CD8-positive, alpha-beta memory T cell (primary cell): ENCODE data around the gene H2BK1. TPM values are rescaled to one million over a fixed set of nuclear protein-coding genes. Genes with fewer than 3 reads are reported as not detected.

Experiments
- CTCF ChIA-PET: fragments of 350-600 bp; sonication (Branson Sonifier 250); formaldehyde crosslinking; loops from one replicate; lab custom pipeline; 2021; ENCODE audit warnings: antibody characterized with exemption; lab: Charles Lee
- POLR2A ChIA-PET: fragments of 350-600 bp; sonication (Branson Sonifier 250); formaldehyde crosslinking; loops from one replicate; lab custom pipeline; 2021; ENCODE audit warnings: antibody characterized with exemption; lab: Charles Lee
- DNase-seq, 5 donors: peaks; one replicate each; pipeline versions ENCODE4 v3.0.0 to v3.0.0-alpha.2; 2020 to 2022; ENCODE audit warnings: mixed read lengths in 1 of 5
- H3K27ac ChIP-seq: one replicate; pipeline ENCODE4 v1.7.0; 2013; ENCODE audit warnings: low read depth, mild to moderate bottlenecking, low read length, moderate library complexity
- H3K27me3 ChIP-seq: 2 replicates; pipeline ENCODE4 v1.7.0; 2013; ENCODE audit warnings: low read length, mild to moderate bottlenecking; ENCODE audit not compliant: insufficient read depth, poor library complexity, severe bottlenecking
- H3K36me3 ChIP-seq: 2 replicates; pipeline ENCODE4 v1.7.0; 2013; ENCODE audit warnings: mild to moderate bottlenecking, low read length, moderate library complexity; ENCODE audit not compliant: insufficient read depth
- H3K4me1 ChIP-seq: 2 replicates; pipeline ENCODE4 v1.7.0; 2013; ENCODE audit warnings: mild to moderate bottlenecking, low read length, moderate library complexity; ENCODE audit not compliant: insufficient read depth
- H3K4me3 ChIP-seq: 2 replicates; pipeline ENCODE4 v1.7.0; 2013; ENCODE audit warnings: mild to moderate bottlenecking, low read length
- H3K9me3 ChIP-seq: 2 replicates; pipeline ENCODE4 v1.7.0; 2013; ENCODE audit warnings: mild to moderate bottlenecking, low read length
- H3K27ac Mint-ChIP-seq, 8 donors: one replicate each; pipeline ENCODE4 v1.8.0; 2020 to 2021; ENCODE audit warnings: mixed read lengths in 8 of 8, mild to moderate bottlenecking in 6 of 8, inconsistent platforms in 3 of 8, moderate library complexity in 3 of 8
- H3K27me3 Mint-ChIP-seq, 2 donors: one replicate each; pipeline ENCODE4 v1.8.0; 2020 to 2021; ENCODE audit warnings: mixed read lengths in 2 of 2, mild to moderate bottlenecking in 1 of 2, moderate library complexity in 1 of 2
- H3K36me3 Mint-ChIP-seq, 3 donors: one replicate each; pipeline ENCODE4 v1.8.0; 2020 to 2021; ENCODE audit warnings: mixed read lengths in 3 of 3, inconsistent platforms in 1 of 3, mild to moderate bottlenecking in 1 of 3
- H3K4me1 Mint-ChIP-seq, 3 donors: one replicate each; pipeline ENCODE4 v1.8.0; 2020 to 2021; ENCODE audit warnings: mixed read lengths in 3 of 3, inconsistent platforms in 1 of 3, mild to moderate bottlenecking in 1 of 3
- H3K4me3 Mint-ChIP-seq, 7 donors: one replicate each; pipeline ENCODE4 v1.8.0; 2020 to 2021; ENCODE audit warnings: mixed read lengths in 7 of 7, mild to moderate bottlenecking in 6 of 7, moderate library complexity in 4 of 7, inconsistent platforms in 2 of 7
- H3K9me3 Mint-ChIP-seq, 5 donors: one replicate each; pipeline ENCODE4 v1.8.0; 2020 to 2022; ENCODE audit warnings: mixed read lengths in 5 of 5, mild to moderate bottlenecking in 3 of 5, moderate library complexity in 2 of 5, inconsistent platforms in 1 of 5
- polyA plus RNA-seq: library from polyadenylated mRNA; unstranded; fragments of 300-500 nt; fragmentation: Illumina TruSeq; gene quantifications from one replicate; pipeline ENCODE4 v1.2.3, GENCODE V29; 2021
- total RNA-seq, 2 experiments: library from RNA; stranded (reverse); gene quantifications; one replicate each; pipeline ENCODE4 v1.2.3, GENCODE V29; 2021

H2BK1 gene
- total and polyA plus RNA-seq, 3 experiments from 2014 or later = 0.57 TPM; not detected in 2

DNA sequence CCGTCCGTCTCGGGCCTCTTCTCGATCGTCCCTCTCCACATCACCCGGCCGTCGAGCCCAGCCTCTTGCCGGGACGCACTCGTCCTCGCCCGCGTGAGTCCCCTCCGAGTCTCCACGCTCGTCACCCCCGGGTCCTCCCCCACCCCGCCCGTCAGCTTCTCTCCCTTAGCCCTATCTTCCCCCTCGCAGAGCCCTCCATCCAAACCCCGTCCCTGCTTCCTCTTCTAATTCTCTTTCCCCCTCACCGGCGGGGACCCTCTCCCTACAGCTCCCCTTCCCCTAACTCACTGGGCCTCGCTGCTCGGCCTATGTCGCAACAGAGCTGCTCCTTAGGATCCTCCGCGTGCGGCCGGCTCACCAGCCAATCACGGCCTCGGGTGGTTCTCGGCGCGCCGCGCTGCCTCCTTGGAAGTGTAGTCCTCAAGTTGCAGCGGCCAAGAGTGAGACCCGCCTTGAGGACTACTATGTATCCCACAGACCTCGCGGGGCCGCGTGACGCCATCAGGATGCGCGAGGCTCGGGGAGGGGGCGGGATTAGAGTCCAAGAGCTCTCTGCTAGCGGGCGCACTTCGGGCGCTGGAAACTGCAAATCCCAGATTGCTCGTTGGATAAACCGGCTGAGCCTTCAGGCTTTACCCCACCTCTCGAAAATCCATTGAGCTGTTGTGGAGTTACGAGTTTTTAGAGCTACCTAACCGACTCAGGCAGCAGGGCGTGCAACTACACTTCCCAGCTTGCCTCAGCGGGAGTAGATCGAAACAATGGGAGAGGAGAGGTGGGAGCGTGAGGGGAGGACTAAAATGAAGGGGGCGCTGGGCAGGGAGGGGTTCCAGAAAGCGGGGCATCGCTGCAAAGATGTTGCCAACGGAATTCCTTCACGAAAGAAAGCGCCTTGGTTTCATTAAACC is 16.8 kb upstream of the H2BK1 start, which contains the start of gene ABCF2:
Gene ABCF2 (minus strand): TSS at position 331 of the 908 bp plus-strand sequence. CDS start 747 bp downstream, outside the sequence.
- POLR2A ChIA-PET = interaction anchor here (0.6 to 1.6 kb wide), 9 partner anchors 9 to 484 kb away, joined by 3 to 13 read pairs (median 5); partner anchors contain the start of genes NUB1 and RHEB
- H3K4me1 ChIP-seq = peaks cover 34% of the 10 kb centered on the region
- H3K27ac ChIP-seq = peak within 1 kb of the TSS; percentile 77
- CTCF ChIA-PET = interaction anchor here (0.9 to 2.3 kb wide), 4 partner anchors 15 to 52 kb away, joined by 3 to 12 read pairs (median 6); no protein-coding TSS in a partner anchor
- Mint-ChIP-seq H3K36me3 (peaks cover 0 to 47% (median 14%) of the 10 kb centered on the region in 3 donors), H3K27me3 (no peaks in the 10 kb centered on the region), H3K27ac (peak within 1 kb of the TSS; percentile 89 to 99 (median 98)), H3K4me1 (peaks cover 42 to 53% (median 52%) of the 10 kb centered on the region in 3 donors), H3K9me3 (no peaks in the 10 kb centered on the region), H3K4me3 (peak within 1 kb of the TSS; percentile 87 to 100 (median 99))
- H3K36me3 ChIP-seq = peaks cover 29% of the 10 kb centered on the region
- no peaks in the 10 kb centered on the region for H3K27me3 ChIP-seq
- H3K9me3 ChIP-seq = no peaks in the 10 kb centered on the region
- DNase-seq = peak; percentile 94 to 98 (median 97)
- H3K4me3 ChIP-seq = peak within 1 kb of the TSS; percentile 99

DNA sequence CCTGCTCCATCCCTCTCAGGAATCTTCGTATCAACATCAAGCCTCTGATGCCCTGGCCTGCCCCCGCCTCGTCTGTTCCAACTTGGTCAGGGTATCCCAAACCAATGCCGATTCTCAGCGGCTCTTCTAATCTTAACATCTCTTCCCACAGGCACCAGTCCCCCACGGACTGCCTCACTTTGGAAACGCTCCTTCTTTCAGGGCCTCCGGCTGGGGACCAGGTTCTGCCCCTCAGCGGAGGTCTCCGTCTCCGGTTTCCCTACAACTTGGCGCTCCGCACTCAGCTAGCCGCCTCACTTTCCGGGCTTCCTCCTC is 16.2 kb upstream of the H2BK1 start:
- H3K27ac ChIP-seq = peak overlapping the region; percentile 77
- peak overlapping the region; percentile 87 to 100 (median 99) for H3K4me3 Mint-ChIP-seq
- H3K4me1 Mint-ChIP-seq = peaks cover 36 to 47% (median 46%) of the 10 kb centered on the region in 3 donors
- peak overlapping the region; percentile 89 to 99 (median 98) for H3K27ac Mint-ChIP-seq
- H3K4me1 ChIP-seq = peaks cover 28% of the 10 kb centered on the region
- DNase-seq = no peak
- H3K9me3 ChIP-seq = no peaks in the 10 kb centered on the region
- H3K36me3 ChIP-seq = peaks cover 31% of the 10 kb centered on the region
- no peaks in the 10 kb centered on the region for H3K27me3 ChIP-seq
- peak overlapping the region; percentile 99 for H3K4me3 ChIP-seq
- no peaks in the 10 kb centered on the region for H3K9me3 Mint-ChIP-seq
- ChIA-PET CTCF (interaction anchor here (0.9 to 2.3 kb wide), 3 partner anchors 16 to 51 kb away, joined by 3 to 8 read pairs (median 3); no protein-coding TSS in a partner anchor), POLR2A (interaction anchor here (1.2 to 1.6 kb wide), 5 partner anchors 10 to 293 kb away, joined by 5 to 13 read pairs (median 8); partner anchors contain the start of gene RHEB)
- no peaks in the 10 kb centered on the region for H3K27me3 Mint-ChIP-seq
- H3K36me3 Mint-ChIP-seq = peaks cover 0 to 50% (median 14%) of the 10 kb centered on the region in 3 donors

- H3K4me3 Mint-ChIP-seq = peak overlapping the region; percentile 87 to 100 (median 99)
- Histone ChIP-seq H3K27me3 (no peaks in the 10 kb centered on the region), H3K4me3 (peak overlapping the region; percentile 99), H3K9me3 (no peaks in the 10 kb centered on the region), H3K27ac (peak overlapping the region; percentile 77), H3K36me3 (peaks cover 33% of the 10 kb centered on the region), H3K4me1 (peaks cover 26% of the 10 kb centered on the region)
- ChIA-PET POLR2A (no interaction called here), CTCF (interaction anchor here (0.9 to 2.3 kb wide), 2 partner anchors 18 to 51 kb away, joined by 3 to 8 read pairs; no protein-coding TSS in a partner anchor)
- H3K9me3 Mint-ChIP-seq = no peaks in the 10 kb centered on the region
- peaks cover 0 to 52% (median 14%) of the 10 kb centered on the region in 3 donors for H3K36me3 Mint-ChIP-seq
- DNase-seq = peak in 1 of 5 donors; percentile 33
- peaks cover 35 to 45% (median 42%) of the 10 kb centered on the region in 3 donors for H3K4me1 Mint-ChIP-seq
- peak overlapping the region in 7 of 8 donors; percentile 34 to 99 (median 97) for H3K27ac Mint-ChIP-seq
- no peaks in the 10 kb centered on the region for H3K27me3 Mint-ChIP-seq
Measured at GRCh38 chr7:151225948-151226510, 15.7 kb upstream of the H2BK1 start.

DNA sequence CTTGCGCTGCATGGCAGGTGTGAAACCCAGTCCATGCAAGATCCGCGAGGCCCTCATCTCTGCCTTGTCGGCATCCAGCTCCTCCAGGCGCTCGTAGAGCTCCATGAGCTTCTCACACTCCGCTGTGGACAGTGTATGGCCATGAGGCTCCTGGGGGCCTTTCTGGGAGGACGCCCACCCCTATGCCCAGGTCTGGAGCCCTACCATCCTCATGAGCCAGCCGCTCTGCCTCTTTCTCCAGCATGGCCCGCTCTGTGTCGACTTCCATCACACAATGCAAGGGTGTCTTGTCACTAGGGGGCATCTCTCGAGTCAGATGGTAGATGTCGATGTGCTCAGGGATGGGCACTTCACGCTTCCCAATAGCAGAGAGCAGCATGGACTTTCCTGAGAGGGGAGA is 13.4 kb upstream of the H2BK1 start:
- Histone ChIP-seq H3K9me3 (no peaks in the 10 kb centered on the region), H3K4me1 (peaks cover 26% of the 10 kb centered on the region), H3K36me3 (peaks cover 50% of the 10 kb centered on the region), H3K27ac (no peak overlapping the region), H3K4me3 (no peak overlapping the region), H3K27me3 (no peaks in the 10 kb centered on the region)
- H3K36me3 Mint-ChIP-seq = peaks cover 6 to 70% (median 20%) of the 10 kb centered on the region in 3 donors
- ChIA-PET POLR2A (no interaction called here), CTCF (no interaction called here)
- no peaks in the 10 kb centered on the region for H3K9me3 Mint-ChIP-seq
- H3K27ac Mint-ChIP-seq = peak overlapping the region in 2 of 8 donors; percentile 34 to 57
- H3K27me3 Mint-ChIP-seq = no peaks in the 10 kb centered on the region
- H3K4me3 Mint-ChIP-seq = no peak overlapping the region
- peak in 1 of 5 donors; percentile 12 for DNase-seq
- H3K4me1 Mint-ChIP-seq = peaks cover 36 to 45% (median 42%) of the 10 kb centered on the region in 3 donors

- H3K27ac ChIP-seq = no peak overlapping the region
- peaks cover 73% of the 10 kb centered on the region for H3K36me3 ChIP-seq
- ChIA-PET CTCF (no interaction called here), POLR2A (no interaction called here)
- H3K4me3 Mint-ChIP-seq = no peak overlapping the region
- no peaks in the 10 kb centered on the region for H3K4me1 ChIP-seq
- no peak overlapping the region for H3K4me3 ChIP-seq
- H3K4me1 Mint-ChIP-seq = peaks cover 0 to 7% (median 2%) of the 10 kb centered on the region in 3 donors
- no peak for DNase-seq
- H3K27ac Mint-ChIP-seq = peak overlapping the region in 2 of 8 donors; percentile 7 to 75
- peaks cover 30 to 90% (median 31%) of the 10 kb centered on the region in 3 donors for H3K36me3 Mint-ChIP-seq
- H3K9me3 Mint-ChIP-seq = no peaks in the 10 kb centered on the region
- H3K9me3 ChIP-seq = no peaks in the 10 kb centered on the region
- H3K27me3 Mint-ChIP-seq = no peaks in the 10 kb centered on the region
- H3K27me3 ChIP-seq = no peaks in the 10 kb centered on the region
Measured at GRCh38 chr7:151218170-151218569, 7.9 kb upstream of the H2BK1 start.

DNA sequence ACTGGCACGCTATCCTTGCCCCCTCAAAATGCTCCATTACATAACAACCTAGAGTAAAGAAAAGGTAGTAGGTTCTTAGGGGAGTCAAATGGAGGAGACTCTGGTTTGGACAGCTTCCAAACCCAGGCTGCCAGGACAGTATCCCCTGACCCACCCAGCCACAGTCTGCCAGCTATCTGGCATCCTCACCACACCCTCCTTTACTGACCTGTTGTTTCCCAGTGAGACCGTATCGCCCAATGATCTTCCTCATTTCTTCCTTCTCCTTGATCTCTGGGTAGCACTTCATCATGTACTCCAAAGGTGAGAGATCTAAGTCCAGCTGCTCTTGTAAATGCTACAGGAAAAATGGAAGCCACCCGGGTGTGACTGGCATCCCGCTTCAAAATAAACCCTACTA is 5.1 kb upstream of the H2BK1 start:
- Histone ChIP-seq H3K9me3 (no peaks in the 10 kb centered on the region), H3K4me1 (no peaks in the 10 kb centered on the region), H3K36me3 (peaks cover 54% of the 10 kb centered on the region), H3K27ac (no peak overlapping the region), H3K4me3 (no peak overlapping the region), H3K27me3 (no peaks in the 10 kb centered on the region)
- CTCF ChIA-PET = no interaction called here
- Mint-ChIP-seq H3K27me3 (peaks cover 0 to 2% of the 10 kb centered on the region in 2 donors), H3K27ac (peak overlapping the region in 4 of 8 donors; percentile 16 to 91 (median 62)), H3K4me3 (no peak overlapping the region), H3K36me3 (peaks cover 25 to 86% (median 29%) of the 10 kb centered on the region in 3 donors), H3K4me1 (peaks cover 0 to under 1% (median 0%) of the 10 kb centered on the region in 3 donors), H3K9me3 (no peaks in the 10 kb centered on the region)
- POLR2A ChIA-PET = no interaction called here
- DNase-seq = no peak

GRCh38 chr7:151213826-151214225 is 3.5 kb upstream of the H2BK1 start:
- Mint-ChIP-seq H3K36me3 (peaks cover 21 to 75% (median 26%) of the 10 kb centered on the region in 3 donors), H3K27me3 (peaks cover 0 to 2% of the 10 kb centered on the region in 2 donors), H3K9me3 (no peaks in the 10 kb centered on the region), H3K4me3 (no peak overlapping the region), H3K4me1 (peaks cover 3 to 6% (median 3%) of the 10 kb centered on the region in 3 donors), H3K27ac (peak overlapping the region in 1 of 8 donors; percentile 86)
- Histone ChIP-seq H3K27ac (no peak overlapping the region), H3K36me3 (peaks cover 44% of the 10 kb centered on the region), H3K9me3 (no peaks in the 10 kb centered on the region), H3K4me3 (no peak overlapping the region), H3K27me3 (no peaks in the 10 kb centered on the region), H3K4me1 (no peaks in the 10 kb centered on the region)
- POLR2A ChIA-PET = interaction anchor here (0.6 kb wide), 1 partner anchor 49 kb away, joined by 6 read pairs; no protein-coding TSS in a partner anchor
- CTCF ChIA-PET = no interaction called here
- peak in 1 of 5 donors; percentile 13 for DNase-seq
